AG09319 (cell line): ENCODE results near the gene COL23A1.
"Not testable (repeated sequence)": the region's sequence is repeated elsewhere in the genome, so short reads cannot be mapped to it uniquely, and the experiment has no call there.

ENCODE experiments used
- DNase-seq: peaks from one replicate; pipeline ENCODE4 v3.0.0-alpha.2; 2010; ENCODE audit warnings: low read depth; ENCODE audit errors: extremely low read depth
- CTCF ChIP-seq: IDR thresholded peaks from 2 replicates; pipeline ENCODE4 v1.5.1; 2011; ENCODE audit warnings: low read depth, mild to moderate bottlenecking, inconsistent platforms, low read length, moderate library complexity

The COL23A1 gene

GRCh38 chr5:178320281-178320855 lies 269.8 kb downstream of the COL23A1 start:
- TF ChIP-seq CTCF, result no peak
- DNase-seq, result no peak

GRCh38 chr5:178319541-178320041 lies 270.6 kb downstream of the COL23A1 start:
- DNase-seq, result no peak
- no peak for TF ChIP-seq CTCF

GRCh38 chr5:178318893-178319292 lies 271.3 kb downstream of the COL23A1 start:
- no peak for TF ChIP-seq CTCF
- no peak for DNase-seq

GRCh38 chr5:178318382-178318781 lies 271.8 kb downstream of the COL23A1 start:
- TF ChIP-seq CTCF, result no peak
- DNase-seq, result no peak

- not testable (repeated sequence) for DNase-seq
These were observed 272.5 kb downstream of the COL23A1 start for GRCh38 chr5:178317727-178318126.

- no peak for DNase-seq
- no peak for TF ChIP-seq CTCF
These were observed 275.0 kb downstream of the COL23A1 start for GRCh38 chr5:178314961-178315820.

- no peak for TF ChIP-seq CTCF
- no peak for DNase-seq
These were observed 276.0 kb downstream of the COL23A1 start for GRCh38 chr5:178314061-178314660.
